HG03066 (cell line): ENCODE measurements around the gene LASP1NB.
"Not testable (repeated sequence)": the region's sequence is repeated elsewhere in the genome, so short reads cannot be mapped to it uniquely, and the experiment has no call there.

Experiments used
- ATAC-seq: cut with Tn5 transposase; IDR thresholded peaks from one replicate; pipeline ENCODE4 v1.9.1; 2021; ENCODE audit warnings: low read depth; ENCODE audit not compliant: unreplicated experiment

LASP1NB gene

DNA sequence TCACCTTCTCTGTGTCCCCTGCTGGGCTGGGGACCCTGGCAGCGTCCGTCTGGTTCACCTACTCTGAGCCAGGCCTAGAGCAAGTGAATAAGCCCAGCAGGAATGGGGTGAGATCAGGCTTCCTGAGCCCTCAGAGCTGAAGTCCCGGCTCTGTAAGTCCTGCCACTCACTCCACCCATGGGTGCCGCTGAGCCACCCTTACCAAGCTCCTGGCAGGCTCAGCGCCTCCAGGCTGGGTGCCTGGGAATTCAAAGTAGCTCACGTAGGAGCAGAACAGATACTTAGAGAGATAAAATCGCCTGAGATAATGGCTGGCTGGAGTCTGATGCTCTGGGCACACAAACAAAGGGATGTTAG is 9.8 kb upstream of the LASP1NB start:
- ATAC-seq, result no peak

DNA sequence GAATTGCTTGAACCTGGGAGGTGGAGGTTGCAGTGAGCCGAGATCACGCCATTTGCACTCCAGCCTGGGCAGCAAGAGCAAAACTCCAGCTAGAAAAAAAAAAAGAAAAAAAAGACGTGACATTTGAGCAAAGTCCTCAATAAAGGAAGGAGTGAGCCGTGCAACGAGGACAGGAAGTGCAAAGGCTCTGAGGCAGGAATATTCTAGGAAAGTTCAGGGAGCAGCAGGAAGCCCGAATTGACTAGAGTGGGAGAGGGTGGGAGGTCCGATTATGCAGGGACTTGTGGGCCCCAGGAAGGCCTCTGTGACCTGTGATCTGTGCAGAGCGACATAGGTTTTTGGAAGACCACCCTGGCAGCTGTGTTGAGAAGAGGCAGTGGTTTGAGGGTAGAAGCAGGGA is 8.6 kb upstream of the LASP1NB start:
- no peak for ATAC-seq

GRCh38 chr17:38917259-38917658 is 8.2 kb upstream of the LASP1NB start:
- ATAC-seq, result no peak

DNA sequence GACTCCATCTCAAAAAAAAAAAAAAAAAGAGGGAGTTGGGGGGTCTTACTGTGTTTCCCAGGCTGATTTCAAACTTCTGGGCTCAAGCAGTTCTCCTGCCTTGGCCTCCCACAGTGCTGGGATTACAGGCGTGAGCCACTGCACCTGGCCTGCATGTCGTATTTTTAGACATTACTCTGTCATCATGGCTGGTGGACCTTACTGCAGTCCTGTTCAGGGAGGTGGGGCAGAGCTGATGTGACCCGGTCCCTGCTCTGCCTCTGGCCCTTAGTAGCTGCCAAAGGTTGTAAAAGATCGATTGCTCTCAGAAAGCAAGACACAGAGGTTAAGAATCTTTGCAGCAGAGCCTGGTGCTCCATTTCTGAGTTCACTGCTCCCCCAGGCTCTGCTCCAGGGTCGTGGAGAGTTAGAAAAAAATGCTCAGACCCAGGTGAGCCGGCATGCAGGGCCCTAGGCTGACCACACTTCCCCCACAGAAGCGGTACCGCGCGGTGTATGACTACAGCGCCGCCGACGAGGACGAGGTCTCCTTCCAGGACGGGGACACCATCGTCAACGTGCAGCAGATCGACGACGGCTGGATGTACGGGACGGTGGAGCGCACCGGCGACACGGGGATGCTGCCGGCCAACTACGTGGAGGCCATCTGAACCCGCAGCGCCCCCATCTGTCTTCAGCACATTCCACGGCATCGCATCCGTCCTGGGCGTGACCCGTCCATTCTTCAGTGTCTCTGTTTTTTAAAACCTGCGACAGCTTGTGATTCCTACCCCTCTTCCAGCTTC is 7.1 kb upstream of the LASP1NB start:
- no peak for ATAC-seq

DNA sequence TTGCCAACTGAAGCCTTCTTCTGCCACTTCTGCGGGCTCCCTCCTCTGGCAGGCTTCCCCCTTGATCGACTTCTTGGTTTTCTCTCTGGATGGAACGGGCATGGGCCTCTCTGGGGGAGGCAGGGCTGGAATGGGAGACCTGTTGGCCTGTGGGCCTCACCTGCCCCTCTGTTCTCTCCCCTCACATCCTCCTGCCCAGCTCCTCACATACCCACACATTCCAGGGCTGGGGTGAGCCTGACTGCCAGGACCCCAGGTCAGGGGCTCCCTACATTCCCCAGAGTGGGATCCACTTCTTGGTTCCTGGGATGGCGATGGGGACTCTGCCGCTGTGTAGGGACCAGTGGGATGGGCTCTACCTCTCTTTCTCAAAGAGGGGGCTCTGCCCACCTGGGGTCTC is 6.5 kb upstream of the LASP1NB start:
- ATAC-seq, result no peak

- no peak for ATAC-seq
These were observed 5.9 kb upstream of the LASP1NB start for GRCh38 chr17:38919316-38920078.

DNA sequence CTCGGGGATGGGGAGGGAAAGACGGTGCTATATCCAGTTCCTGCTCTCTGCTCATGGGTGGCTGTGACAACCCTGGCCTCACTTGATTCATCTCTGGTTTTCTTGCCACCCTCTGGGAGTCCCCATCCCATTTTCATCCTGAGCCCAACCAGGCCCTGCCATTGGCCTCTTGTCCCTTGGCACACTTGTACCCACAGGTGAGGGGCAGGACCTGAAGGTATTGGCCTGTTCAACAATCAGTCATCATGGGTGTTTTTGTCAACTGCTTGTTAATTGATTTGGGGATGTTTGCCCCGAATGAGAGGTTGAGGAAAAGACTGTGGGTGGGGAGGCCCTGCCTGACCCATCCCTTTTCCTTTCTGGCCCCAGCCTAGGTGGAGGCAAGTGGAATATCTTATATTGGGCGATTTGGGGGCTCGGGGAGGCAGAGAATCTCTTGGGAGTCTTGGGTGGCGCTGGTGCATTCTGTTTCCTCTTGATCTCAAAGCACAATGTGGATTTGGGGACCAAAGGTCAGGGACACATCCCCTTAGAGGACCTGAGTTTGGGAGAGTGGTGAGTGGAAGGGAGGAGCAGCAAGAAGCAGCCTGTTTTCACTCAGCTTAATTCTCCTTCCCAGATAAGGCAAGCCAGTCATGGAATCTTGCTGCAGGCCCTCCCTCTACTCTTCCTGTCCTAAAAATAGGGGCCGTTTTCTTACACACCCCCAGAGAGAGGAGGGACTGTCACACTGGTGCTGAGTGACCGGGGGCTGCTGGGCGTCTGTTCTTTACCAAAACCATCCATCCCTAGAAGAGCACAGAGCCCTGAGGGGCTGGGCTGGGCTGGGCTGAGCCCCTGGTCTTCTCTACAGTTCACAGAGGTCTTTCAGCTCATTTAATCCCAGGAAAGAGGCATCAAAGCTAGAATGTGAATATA is 4.8 kb upstream of the LASP1NB start:
- ATAC-seq, result no peak

DNA sequence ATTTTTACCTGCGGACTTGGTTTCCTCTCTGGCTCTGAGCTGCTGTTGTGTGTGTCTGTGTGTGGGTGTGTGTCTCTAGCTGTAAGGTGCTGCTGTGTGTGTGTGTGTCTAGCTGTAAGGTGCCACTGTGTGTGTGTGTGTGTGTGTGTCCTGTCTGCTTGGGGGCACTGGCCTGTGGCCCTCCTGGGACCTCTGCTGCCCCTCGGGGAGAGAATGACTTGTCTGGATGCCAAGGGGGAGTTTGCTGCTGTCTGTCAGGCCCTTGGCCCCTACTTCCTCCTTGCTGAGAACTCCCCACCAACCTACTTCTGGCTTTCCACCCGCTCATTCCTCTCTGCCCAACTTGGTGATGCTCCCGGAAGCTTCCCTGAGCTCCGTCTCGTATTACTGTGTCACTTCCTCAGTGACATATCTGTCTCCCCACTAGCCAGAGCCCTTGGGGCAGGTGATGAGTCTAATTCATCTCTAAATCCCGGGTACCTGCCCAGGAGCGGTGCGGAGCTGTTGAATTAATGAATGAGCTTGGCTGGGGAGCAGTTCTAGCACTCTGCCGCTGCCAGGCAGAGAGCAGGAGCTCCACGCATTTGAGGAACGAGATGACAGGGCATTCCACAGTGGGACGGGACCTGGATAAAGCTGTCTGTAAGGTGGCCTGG is 3.5 kb upstream of the LASP1NB start:
- no peak for ATAC-seq

DNA sequence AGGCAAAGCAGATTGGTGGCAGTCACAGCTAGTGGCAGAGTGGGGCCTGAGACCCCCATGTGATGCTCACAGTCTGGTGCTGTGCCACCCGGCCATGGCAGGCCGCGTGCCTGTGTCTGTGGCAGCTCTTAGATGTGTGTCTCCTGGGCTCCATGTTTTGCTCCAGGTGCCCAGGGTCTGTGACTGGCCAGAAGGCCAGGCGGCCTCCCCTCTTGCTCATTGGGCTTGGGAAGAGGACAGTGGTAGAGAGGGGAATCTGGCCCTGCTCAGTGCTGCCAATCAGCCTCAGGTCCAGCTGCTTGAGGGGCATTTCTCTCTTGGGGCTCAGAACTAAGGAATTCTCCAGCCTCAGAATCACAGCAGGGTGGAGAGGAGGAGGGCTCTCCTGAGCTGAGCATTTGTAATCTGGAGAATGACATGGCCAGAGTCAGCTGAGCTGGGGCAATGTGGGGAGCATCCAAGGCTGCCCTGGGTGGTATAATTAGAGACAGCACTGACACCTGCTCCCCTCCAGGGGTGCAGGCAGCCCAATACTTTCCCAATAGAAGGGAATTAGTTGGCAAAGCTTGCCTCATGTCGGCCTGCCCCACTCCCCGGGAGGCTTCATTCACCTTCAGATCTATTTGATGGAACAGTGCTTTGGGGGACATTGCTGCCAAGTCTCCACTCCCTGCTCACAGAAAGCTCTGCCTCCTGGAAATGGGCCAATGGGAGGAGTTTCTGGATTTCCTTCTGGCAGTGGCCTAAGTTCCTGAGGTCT is 2.7 kb upstream of the LASP1NB start:
- no peak for ATAC-seq

GRCh38 chr17:38926293-38927070 is 1.1 kb downstream of the LASP1NB start:
- no peak for ATAC-seq

DNA sequence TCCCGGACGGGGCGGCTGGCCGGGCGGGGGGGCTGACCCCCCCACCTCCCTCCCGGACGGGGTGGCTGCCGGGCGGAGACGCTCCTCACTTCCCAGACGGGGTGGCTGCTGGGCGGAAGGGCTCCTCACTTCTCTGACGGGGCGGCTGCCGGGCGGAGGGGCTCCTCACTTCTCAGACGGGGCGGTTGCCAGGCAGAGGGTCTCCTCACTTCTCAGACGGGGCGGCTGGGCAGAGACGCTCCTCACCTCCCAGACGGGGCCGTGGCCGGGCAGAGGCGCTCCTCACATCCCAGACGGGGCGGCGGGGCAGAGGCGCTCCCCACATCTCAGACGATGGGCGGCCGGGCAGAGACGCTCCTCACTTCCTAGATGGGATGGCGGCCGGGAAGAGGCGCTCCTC is 5.4 kb downstream of the LASP1NB start:
- not testable (repeated sequence) for ATAC-seq

- ATAC-seq, result not testable (repeated sequence)
These were observed 8.5 kb downstream of the LASP1NB start for GRCh38 chr17:38933962-38934361.

- no peak for ATAC-seq
These were observed 14.6 kb downstream of the LASP1NB start for GRCh38 chr17:38939987-38940386.

DNA sequence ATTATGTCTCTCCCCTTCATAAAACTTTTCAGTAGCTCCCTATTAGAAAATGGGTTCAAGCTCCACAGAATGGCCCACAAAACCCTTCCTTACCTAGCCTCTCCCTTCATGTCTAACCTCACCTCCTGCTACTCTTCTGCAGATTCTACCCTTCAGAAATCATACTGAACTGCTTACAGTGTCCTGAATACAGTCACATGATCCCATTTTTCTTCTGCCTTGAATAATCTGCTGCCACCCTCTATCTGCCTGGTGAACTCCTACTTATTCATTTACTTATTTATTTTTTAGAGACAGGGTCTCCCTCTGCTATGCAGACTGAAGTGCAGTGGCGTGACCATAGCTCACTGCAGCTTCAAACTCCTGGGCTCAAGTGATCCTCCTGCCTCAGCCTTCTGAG is 15.0 kb downstream of the LASP1NB start:
- ATAC-seq, result no peak

DNA sequence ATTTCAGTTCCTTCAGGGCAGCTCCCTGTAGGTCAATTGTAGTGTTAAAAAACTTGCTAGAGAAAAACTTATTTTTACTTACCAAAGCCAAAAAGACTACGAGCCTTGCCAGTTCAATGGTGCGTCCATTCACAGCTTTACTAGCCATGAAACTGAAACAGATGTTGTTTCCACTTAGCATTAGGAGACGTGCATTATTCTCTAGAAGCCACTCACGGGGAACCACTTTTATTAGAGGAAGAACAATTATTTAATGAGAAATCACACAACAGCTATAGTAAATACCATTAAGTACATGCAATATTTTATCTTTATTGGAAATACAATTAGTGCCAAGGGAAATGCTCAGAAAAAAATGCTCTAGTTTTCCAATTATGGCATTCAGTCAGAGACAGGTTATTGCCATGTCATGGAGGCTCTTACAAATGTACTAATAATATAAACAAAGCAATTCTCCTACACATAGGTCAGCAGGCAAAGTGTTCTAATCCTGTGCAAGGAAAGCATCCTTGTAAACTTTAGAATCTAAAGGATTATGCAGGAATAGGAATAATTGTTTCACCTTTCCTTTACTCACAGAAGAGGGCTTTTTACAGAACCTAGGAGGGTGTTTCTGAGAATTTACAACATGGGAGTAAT is 17.4 kb downstream of the LASP1NB start:
- no peak for ATAC-seq

GRCh38 chr17:38943607-38944006 is 18.2 kb downstream of the LASP1NB start:
- no peak for ATAC-seq

DNA sequence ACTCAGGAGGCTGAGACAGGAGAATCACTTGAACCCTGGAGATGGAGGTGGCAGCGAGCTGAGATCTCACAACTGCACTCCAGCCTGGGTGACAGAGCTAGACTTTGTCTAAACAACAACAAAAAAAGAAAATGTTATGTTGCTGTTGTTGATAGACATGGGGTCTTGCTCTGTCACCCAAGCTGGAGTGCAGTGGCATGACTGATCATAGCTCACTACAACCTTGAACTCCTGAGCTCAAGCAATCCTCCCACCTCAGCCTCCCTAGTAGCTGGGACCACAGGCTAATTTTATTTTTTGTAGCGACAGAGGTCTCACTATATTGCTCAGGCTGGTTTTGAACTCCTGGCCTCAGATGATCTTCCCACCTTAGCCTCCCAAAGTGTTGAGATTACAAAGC is 21.8 kb downstream of the LASP1NB start:
- ATAC-seq, result no peak

DNA sequence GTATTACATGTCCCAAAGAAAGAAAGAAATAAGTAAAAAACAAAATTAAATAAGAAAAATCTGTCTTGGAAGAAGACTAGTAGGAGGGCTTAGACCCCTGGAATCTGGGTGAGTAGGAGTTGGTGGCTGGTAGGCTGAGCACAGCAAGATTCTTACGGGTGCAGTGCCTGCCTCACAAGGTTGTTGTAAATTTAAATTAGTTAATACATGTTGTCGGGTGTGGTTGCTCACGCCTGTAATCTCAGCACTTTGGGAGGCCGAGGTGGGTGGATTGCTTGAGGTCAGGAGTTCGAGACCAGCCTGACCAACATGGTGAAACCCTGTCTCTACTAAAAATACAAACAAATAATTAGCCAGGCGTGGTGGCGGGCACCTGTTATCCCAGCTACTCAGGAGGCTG is 28.4 kb downstream of the LASP1NB start:
- not testable (repeated sequence) for ATAC-seq

DNA sequence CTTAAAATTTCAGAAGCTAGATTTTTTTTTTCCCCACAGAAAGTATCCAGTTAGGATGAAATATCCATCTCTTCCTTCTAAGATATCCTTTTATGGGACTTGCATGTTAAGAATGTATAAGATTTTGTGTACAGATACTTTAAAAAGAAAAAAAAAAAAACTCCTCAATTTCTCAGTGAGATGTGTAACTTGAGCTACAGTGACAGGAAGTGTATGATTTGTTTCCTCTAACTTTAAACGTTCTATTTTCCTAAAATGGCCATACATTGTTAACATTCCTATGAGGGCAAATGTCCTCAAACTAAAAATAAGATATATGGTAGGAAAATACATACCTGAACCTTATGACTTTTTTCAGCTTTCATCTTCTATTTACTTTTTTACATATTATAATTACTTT is 32.9 kb downstream of the LASP1NB start:
- ATAC-seq, result no peak
